ENCODE measurements around the gene HCN2. TPM values are rescaled to one million over a fixed set of nuclear protein-coding genes. Genes with fewer than 3 reads are reported as not detected.

HCN2 gene
- total RNA-seq, 1 donor from 2014 or later, result 0.52 TPM

DNA sequence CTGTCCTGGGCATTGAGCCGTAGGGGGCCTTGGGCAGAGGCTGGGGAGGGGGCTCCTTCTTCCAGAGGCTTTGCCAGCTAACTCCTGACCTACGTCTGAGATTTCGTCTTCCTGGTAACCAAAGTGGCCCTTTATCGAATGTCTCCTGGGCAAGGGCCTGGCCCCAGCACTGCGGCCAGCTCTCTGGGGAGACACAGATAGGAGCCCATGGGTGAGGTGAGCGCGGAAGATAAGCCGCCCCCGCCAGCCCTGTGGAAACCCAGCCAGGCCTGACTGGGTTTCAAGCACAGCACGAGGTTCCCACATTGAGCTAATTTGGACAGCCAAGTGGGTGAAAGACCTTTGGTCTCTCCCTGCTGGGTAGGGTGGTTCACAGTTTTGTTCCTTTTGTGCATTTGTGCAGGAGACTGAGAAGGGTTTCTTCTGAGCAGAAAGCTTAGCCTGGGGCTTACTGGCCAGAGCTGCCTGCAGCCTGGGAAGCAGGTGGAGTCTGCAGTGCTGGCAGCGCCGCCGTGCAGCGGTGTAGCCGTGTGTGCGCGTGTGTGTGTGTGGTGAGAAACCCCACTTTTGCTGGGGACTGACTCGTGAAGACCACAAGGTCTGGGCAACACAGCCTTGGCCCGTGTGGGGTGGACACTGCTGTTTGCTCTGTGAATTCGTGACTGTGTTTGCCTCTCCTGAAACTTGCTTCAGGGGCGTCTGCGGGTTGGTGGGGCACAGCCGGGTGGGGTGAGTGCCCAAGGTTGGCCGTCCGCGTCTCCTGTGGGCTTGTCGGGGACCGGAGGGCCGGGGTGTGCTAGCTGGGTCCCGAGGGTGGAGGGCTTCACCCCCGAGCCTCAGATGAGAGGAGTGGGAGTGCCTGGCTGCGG lies 14.8 kb upstream of the HCN2 start:
- Mint-ChIP-seq H3K4me3 (ENCODE audit: low read depth) (peak overlapping the region; percentile 60), H3K36me3 (ENCODE audit: low read depth) (peaks cover 8% of the 10 kb centered on the region), H3K4me1 (ENCODE audit: low read depth) (peaks cover 23% of the 10 kb centered on the region), H3K27ac (no peak overlapping the region), H3K9me3 (no peaks in the 10 kb centered on the region), H3K27me3 (ENCODE audit: low read depth) (no peaks in the 10 kb centered on the region)
- intact Hi-C loops (cut with micrococcal nuclease), result no loop called here
- no peak for DNase-seq (ENCODE audit: low spot score)

DNA sequence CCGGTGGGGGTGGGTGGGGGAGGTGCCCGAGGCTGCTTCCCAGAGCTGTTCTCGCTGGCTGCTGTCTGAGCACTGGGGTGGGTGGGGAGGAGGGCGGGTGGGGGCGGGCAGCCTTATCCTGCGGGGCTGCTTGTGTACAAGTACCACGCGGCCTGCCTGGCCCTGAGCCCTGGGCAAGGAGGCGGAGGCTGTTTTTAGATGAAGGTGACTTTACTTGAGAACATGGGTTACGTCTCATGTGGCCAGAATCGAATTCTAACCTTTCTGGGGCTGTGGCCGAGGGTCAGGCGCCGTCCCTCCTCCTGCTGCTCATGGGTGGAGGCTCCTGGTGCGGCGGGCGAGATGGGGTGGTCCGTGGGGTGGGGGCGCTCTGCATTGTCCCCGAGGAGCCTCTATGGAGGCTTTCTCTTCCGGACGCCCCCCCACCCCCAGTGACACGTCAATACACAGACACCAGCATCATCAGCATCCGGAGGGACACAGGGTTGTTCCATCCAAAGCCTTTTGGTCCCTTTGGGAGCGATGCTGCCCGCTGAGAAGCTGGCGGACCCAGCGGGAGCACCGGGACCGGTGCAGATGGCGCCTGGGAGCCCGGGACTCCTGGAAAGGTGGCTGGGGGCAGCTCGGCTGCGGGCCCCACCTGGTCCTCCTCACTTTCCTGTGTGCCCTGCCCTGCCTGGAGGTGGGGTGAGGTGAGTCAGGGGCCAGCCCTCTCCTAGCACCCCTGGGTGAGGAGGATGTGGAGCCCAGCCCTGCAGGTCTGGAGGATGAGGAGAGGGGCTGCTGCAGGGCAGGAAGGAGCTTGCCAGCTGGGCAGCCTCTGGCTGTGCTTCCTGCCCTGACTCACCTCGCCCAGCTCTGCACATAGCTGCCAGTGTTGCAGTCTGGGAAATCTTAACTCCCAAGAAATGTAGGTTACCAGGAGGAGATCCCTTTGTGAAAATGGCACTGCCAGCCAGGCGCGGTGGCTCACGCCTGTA lies 13.9 kb upstream of the HCN2 start:
- Mint-ChIP-seq H3K27me3 (ENCODE audit: low read depth) (no peaks in the 10 kb centered on the region), H3K9me3 (no peaks in the 10 kb centered on the region), H3K27ac (no peak overlapping the region), H3K4me3 (ENCODE audit: low read depth) (no peak overlapping the region), H3K36me3 (ENCODE audit: low read depth) (peaks cover 14% of the 10 kb centered on the region), H3K4me1 (ENCODE audit: low read depth) (peaks cover 23% of the 10 kb centered on the region)
- no peak for DNase-seq (ENCODE audit: low spot score)
- intact Hi-C loops (cut with micrococcal nuclease), result no loop called here

DNA sequence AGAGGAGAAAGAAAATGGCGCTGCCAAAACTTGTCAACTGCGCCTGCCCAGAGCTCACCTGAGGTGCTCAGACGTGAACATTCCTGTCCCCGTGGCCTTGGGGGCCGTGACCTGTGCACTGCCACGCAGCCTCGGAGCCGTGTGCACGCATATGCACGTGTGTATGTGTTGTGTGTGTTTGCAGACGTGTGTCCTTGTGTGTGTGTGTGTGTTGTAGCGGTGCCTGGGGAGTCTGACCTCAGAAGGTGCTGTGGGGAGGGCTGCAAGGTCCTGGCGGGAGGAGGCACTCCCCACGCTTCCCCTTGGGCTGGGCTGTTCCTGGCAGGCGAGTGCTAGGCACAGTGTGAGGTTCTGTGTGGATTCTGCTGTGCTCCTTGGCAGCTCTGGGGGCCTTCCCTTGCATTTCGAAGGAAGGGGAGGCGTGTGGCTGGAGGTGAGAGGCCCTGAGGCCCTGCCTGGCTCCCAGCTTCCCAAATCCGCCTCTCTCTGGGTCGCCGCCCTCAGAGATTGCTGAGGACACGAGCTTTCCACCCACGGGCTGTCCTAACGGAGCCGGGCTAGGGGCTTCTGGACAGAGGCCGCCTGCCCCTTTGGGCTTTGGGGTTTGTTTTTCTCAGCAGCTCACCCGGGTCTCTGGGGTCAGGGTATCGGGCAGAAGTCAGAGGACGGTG lies 12.8 kb upstream of the HCN2 start:
- Mint-ChIP-seq H3K9me3 (no peaks in the 10 kb centered on the region), H3K27ac (no peak overlapping the region), H3K36me3 (ENCODE audit: low read depth) (peaks cover 14% of the 10 kb centered on the region), H3K4me1 (ENCODE audit: low read depth) (peaks cover 14% of the 10 kb centered on the region), H3K4me3 (ENCODE audit: low read depth) (no peak overlapping the region), H3K27me3 (ENCODE audit: low read depth) (no peaks in the 10 kb centered on the region)
- intact Hi-C loops (cut with micrococcal nuclease), result no loop called here
- DNase-seq (ENCODE audit: low spot score), result no peak

DNA sequence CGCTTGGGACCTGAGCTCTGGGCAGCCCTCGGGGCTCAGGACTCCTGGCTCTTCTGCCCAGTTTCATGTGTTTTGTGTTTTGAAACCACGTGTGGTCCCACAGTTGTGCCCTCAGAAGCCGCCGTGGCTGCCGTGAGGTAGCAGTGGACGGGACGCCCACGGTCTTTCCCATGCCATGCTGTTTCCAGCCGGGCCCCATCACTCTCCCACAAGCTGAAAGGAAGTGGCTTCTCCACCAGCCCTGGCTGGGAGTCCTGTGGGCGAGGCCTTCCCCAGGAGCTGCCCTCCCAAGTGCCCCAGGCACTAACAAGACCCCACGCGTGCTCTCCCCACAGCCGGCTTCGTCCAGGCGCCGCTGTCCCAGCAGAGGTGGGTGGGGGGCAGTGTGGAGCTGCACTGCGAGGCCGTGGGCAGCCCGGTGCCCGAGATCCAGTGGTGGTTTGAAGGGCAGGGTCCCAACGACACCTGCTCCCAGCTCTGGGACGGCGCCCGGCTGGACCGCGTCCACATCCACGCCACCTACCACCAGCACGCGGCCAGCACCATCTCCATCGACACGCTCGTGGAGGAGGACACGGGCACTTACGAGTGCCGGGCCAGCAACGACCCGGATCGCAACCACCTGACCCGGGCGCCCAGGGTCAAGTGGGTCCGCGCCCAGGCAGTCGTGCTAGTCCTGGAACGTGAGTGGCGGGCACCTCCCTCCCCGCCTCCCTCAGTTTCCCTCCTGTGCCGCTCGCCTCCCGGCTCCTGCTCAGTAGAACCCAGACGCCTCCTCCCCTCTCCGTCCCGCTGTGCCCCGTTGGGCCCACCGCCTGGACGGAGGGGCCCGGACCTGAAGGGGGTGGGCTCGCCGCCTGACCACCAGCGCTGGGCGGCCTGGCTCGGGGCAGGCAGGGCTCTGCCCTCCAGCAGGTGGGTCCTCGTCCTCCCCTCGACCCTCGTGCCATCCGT lies 12.0 kb upstream of the HCN2 start:
- no peak overlapping the region for H3K4me3 Mint-ChIP-seq (ENCODE audit: low read depth)
- no peak overlapping the region for H3K27ac Mint-ChIP-seq
- no peak for DNase-seq (ENCODE audit: low spot score)
- intact Hi-C loops (cut with micrococcal nuclease), result no loop called here
- H3K36me3 Mint-ChIP-seq (ENCODE audit: low read depth), result peaks cover 14% of the 10 kb centered on the region
- H3K27me3 Mint-ChIP-seq (ENCODE audit: low read depth), result no peaks in the 10 kb centered on the region
- H3K4me1 Mint-ChIP-seq (ENCODE audit: low read depth), result peaks cover 13% of the 10 kb centered on the region
- no peaks in the 10 kb centered on the region for H3K9me3 Mint-ChIP-seq

DNA sequence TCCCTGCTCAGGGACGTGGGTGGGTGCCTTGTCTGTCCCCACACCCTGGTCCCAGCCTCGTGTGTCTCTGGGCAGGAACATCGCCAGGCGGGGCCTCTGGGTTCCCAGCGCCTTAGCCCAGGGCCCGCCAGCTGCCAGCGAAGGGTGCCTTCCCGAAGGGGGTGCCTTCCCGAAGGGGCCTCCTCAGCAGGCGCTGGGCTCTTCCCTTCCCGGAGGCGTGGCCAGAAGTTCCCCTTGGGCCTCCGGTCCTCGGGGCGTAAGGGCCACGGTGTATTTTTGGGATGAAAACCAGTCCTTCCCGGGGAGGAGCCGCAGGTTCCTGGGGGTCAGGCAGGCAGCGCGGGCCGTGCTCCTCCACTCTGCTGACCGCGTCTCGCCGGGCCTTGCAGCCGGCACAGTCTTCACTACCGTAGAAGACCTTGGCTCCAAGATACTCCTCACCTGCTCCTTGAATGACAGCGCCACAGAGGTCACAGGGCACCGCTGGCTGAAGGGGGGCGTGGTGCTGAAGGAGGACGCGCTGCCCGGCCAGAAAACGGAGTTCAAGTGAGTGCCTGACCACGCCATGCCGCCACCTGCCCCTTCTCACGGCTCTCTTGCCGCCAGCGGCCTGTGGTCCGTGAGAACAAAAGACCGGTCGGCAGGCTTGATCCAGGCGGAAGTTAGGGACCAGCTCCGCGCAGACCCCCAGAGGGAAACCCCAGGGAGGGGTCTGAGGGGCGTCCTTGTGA lies 10.4 kb upstream of the HCN2 start:
- no peak for DNase-seq (ENCODE audit: low spot score)
- Mint-ChIP-seq H3K27me3 (ENCODE audit: low read depth) (no peaks in the 10 kb centered on the region), H3K4me1 (ENCODE audit: low read depth) (peaks cover 10% of the 10 kb centered on the region), H3K36me3 (ENCODE audit: low read depth) (peaks cover 16% of the 10 kb centered on the region), H3K27ac (no peak overlapping the region), H3K9me3 (no peaks in the 10 kb centered on the region), H3K4me3 (ENCODE audit: low read depth) (no peak overlapping the region)
- intact Hi-C loops (cut with micrococcal nuclease), result no loop called here

DNA sequence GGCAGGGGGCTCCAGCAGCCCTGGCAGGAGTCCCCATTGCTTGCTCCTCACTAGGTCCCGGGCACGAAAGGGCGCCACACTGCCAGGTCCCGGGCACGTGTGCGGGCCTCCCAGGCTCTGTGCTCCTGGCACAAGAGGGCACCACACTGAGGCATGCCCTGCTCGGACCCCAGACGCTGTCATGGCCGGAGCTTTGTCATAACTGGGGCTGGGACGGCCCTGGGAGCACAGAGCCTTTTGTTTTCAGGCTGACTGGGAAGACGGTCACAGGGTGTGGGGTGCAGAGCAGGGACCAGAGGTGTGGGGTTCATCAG lies 9.9 kb upstream of the HCN2 start:
- H3K36me3 Mint-ChIP-seq (ENCODE audit: low read depth), result peaks cover 13% of the 10 kb centered on the region

DNA sequence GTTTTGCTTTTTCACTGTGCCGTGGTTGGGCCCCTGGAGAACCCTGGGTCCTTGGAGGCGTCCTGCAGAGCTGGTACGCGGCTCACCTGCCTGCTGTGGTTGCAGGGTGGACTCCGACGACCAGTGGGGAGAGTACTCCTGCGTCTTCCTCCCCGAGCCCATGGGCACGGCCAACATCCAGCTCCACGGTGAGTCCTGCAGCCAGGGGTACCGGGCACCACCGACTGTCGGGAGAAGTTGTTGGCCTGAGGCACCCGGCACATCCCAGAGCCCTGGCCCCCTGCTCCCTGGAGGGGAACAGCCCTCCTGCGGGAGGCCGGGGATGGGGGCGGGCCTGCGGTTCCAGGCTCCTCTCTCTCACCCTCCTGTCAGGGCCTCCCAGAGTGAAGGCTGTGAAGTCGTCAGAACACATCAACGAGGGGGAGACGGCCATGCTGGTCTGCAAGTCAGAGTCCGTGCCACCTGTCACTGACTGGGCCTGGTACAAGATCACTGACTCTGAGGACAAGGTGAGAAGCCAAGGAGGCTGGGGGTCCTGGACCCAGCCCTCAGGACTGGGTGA lies 9.3 kb upstream of the HCN2 start:
- DNase-seq (ENCODE audit: low spot score), result no peak
- Mint-ChIP-seq H3K27ac (no peak overlapping the region), H3K36me3 (ENCODE audit: low read depth) (peaks cover 9% of the 10 kb centered on the region), H3K4me3 (ENCODE audit: low read depth) (no peak overlapping the region), H3K4me1 (ENCODE audit: low read depth) (peaks cover 4% of the 10 kb centered on the region), H3K9me3 (no peaks in the 10 kb centered on the region), H3K27me3 (ENCODE audit: low read depth) (no peaks in the 10 kb centered on the region)
- intact Hi-C loops (cut with micrococcal nuclease), result no loop called here

More for the DNA sequence above, 9.9 kb upstream of the HCN2 start:
- intact Hi-C loops (cut with micrococcal nuclease), result no loop called here
- Mint-ChIP-seq H3K27me3 (ENCODE audit: low read depth) (no peaks in the 10 kb centered on the region), H3K4me3 (ENCODE audit: low read depth) (no peak overlapping the region), H3K27ac (no peak overlapping the region), H3K4me1 (ENCODE audit: low read depth) (peaks cover 8% of the 10 kb centered on the region), H3K9me3 (no peaks in the 10 kb centered on the region)
- no peak for DNase-seq (ENCODE audit: low spot score)

DNA sequence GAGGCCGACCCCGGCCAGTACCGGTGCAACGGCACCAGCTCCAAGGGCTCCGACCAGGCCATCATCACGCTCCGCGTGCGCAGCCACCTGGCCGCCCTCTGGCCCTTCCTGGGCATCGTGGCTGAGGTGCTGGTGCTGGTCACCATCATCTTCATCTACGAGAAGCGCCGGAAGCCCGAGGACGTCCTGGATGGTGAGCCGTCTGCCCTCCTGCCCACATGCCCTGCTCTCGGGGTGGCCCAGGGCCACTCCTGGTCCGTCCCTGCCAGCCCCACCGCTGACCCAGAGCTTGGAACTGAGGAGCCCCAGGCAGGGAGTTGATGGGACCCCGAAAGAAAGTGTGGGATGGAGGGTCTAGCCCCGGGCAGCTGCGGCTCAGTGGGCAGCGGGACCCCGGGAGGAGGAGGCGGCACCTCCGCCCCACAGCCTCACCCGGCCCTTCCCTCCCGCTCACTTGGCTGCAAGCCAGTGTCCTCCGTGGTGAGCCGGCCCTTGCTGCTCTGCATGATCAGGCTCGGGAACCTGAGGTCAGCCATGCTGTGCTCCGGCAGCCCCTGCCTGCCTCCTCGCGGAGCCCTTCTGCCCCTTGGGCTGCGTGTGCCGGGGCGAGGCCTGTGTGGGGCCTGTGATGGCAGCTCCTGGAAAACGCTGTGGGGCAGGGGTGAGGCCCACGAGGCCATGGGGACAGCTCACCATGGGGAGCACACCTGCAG lies 8.1 kb upstream of the HCN2 start:
- Mint-ChIP-seq H3K36me3 (ENCODE audit: low read depth) (peaks cover 9% of the 10 kb centered on the region), H3K27ac (no peak overlapping the region), H3K4me3 (ENCODE audit: low read depth) (no peak overlapping the region), H3K9me3 (no peaks in the 10 kb centered on the region), H3K27me3 (ENCODE audit: low read depth) (no peaks in the 10 kb centered on the region), H3K4me1 (ENCODE audit: low read depth) (peaks cover 4% of the 10 kb centered on the region)
- intact Hi-C loops (cut with micrococcal nuclease), result no loop called here
- no peak for DNase-seq (ENCODE audit: low spot score)

DNA sequence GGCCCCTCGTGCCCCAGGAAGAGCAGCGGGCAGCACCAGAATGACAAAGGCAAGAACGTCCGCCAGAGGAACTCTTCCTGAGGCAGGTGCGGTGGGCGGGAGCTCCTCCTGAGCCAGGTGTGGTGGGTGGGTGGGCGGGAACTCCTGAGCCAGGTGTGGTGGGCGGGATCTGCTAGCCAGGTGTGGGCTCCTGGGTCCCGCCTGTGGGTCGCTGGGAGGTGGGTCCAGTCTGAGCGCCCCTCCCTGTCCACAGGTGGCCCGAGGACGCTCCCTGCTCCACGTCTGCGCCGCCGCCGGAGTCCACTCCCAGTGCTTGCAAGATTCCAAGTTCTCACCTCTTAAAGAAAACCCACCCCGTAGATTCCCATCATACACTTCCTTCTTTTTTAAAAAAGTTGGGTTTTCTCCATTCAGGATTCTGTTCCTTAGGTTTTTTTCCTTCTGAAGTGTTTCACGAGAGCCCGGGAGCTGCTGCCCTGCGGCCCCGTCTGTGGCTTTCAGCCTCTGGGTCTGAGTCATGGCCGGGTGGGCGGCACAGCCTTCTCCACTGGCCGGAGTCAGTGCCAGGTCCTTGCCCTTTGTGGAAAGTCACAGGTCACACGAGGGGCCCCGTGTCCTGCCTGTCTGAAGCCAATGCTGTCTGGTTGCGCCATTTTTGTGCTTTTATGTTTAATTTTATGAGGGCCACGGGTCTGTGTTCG lies 7.0 kb upstream of the HCN2 start:
- Mint-ChIP-seq H3K36me3 (ENCODE audit: low read depth) (peaks cover 9% of the 10 kb centered on the region), H3K27me3 (ENCODE audit: low read depth) (no peaks in the 10 kb centered on the region)
- intact Hi-C loops (cut with micrococcal nuclease), result no loop called here

DNA sequence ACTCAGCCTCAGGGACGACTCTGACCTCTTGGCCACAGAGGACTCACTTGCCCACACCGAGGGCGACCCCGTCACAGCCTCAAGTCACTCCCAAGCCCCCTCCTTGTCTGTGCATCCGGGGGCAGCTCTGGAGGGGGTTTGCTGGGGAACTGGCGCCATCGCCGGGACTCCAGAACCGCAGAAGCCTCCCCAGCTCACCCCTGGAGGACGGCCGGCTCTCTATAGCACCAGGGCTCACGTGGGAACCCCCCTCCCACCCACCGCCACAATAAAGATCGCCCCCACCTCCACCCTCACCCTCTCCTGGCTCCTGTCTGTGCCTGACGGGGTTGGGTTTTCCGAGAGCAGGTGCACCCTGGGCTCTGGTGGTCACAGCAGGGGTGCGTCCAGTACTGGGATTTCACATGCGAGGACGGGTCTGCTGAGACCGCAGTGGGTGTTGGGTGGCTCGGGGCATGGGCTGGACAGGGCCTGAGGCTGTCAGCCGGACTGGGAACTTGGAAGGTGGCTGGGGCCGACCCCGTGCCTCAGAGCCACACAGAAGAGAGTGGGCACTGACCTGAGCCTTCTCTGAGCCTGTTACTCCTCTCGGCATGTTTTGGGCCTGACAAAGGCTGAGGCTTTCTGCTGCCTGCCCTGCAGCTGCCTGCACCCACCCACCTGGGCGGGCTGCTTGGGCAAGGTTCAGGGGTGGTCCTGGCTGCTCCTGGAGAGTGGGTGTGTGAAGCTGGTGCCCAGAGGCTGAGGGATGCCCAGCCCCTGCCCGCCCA lies 6.3 kb upstream of the HCN2 start:
- Mint-ChIP-seq H3K9me3 (no peaks in the 10 kb centered on the region), H3K4me3 (ENCODE audit: low read depth) (no peak overlapping the region), H3K36me3 (ENCODE audit: low read depth) (peaks cover 9% of the 10 kb centered on the region), H3K27ac (no peak overlapping the region), H3K4me1 (ENCODE audit: low read depth) (peaks cover 2% of the 10 kb centered on the region), H3K27me3 (ENCODE audit: low read depth) (peaks cover 4% of the 10 kb centered on the region)
- intact Hi-C loops (cut with micrococcal nuclease), result no loop called here
- no peak for DNase-seq (ENCODE audit: low spot score)

More for the DNA sequence above, 7.0 kb upstream of the HCN2 start:
- Mint-ChIP-seq H3K4me1 (ENCODE audit: low read depth) (peaks cover 2% of the 10 kb centered on the region), H3K4me3 (ENCODE audit: low read depth) (no peak overlapping the region), H3K27ac (no peak overlapping the region), H3K9me3 (no peaks in the 10 kb centered on the region)
- no peak for DNase-seq (ENCODE audit: low spot score)
